HUES6 (cell line): ENCODE data around the gene NAGA.
A peak's percentile ranks its signal among the peaks of the same experiment; 100 is the strongest.
"Not testable (repeated sequence)": the region's sequence is repeated elsewhere in the genome, so short reads cannot be mapped to it uniquely, and the experiment has no call there.

Source experiments
- H3K27ac ChIP-seq: 2 replicates; pipeline ENCODE4 v1.7.0; 2013; ENCODE audit warnings: low read depth, mild to moderate bottlenecking, low read length, inconsistent platforms
- H3K27me3 ChIP-seq: 2 replicates; pipeline ENCODE4 v1.6.1; 2013; ENCODE audit warnings: low read length; ENCODE audit not compliant: control insufficient read depth, insufficient read depth
- H3K36me3 ChIP-seq: 2 replicates; pipeline ENCODE4 v1.6.1; 2013; ENCODE audit warnings: low read length; ENCODE audit not compliant: control insufficient read depth, insufficient read depth
- H3K4me1 ChIP-seq: 2 replicates; pipeline ENCODE4 v1.6.1; 2013; ENCODE audit warnings: low read length; ENCODE audit not compliant: control insufficient read depth, insufficient read depth
- H3K4me3 ChIP-seq: 2 replicates; pipeline ENCODE4 v1.5.1; 2013; ENCODE audit warnings: low read depth, low read length
- H3K9ac ChIP-seq: one replicate; pipeline ENCODE4 v1.6.1; 2013; ENCODE audit warnings: mild to moderate bottlenecking, low read length
- H3K9me3 ChIP-seq: 2 replicates; pipeline ENCODE4 v1.6.1; 2013; ENCODE audit warnings: low read depth, low read length; ENCODE audit not compliant: control insufficient read depth, insufficient read depth

NAGA gene

DNA sequence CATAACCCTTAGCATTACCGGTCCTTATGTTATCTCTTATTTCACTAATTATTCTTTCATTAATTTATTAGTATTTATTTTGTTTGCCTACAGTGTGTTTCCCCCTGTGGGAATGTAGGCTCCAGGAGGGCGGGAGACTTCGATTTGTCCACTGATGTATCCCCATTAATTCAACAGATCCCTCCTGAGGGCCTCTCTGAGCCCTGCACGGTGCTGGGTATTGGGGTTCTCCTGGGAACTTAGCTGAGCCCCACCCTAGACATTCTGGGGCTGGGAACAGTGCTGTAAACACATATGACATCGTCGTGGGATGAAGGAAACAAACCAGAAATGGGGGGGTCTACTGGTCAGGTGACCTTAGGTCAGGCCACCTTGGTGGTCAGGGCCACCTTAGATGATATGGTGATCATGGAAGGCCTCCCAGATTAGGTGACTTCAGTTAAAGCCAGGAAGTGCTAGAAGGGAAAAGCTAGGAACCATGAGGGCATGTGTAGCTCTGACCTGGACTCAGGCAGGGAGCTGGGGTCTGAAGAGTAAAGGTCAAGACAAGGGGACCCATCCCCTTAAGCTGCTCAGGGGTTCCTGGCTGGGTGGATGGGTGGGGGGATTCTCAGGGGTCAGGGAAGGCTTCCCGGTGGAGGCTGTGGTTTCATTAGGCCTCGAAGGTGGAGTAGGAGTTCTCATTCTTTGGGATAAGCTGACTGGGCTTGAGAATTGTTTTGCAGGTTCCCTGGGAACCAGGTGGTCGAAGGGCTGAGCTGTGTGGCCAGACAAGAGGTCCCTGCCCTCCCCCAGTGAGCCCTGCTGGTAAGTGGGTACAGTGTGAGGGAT is 4.4 kb upstream of the NAGA start:
- H3K9ac ChIP-seq, result no peak overlapping the region
- H3K4me3 ChIP-seq, result peak overlapping the region; percentile 53; the same call in 1 of the 2 replicates
- H3K27me3 ChIP-seq, result no peaks in the 10 kb centered on the region; the same call in 1 of the 2 replicates
- peaks cover 37% of the 10 kb centered on the region for H3K4me1 ChIP-seq
- no peaks in the 10 kb centered on the region for H3K9me3 ChIP-seq
- no peaks in the 10 kb centered on the region for H3K36me3 ChIP-seq
- no peak overlapping the region for H3K27ac ChIP-seq

- no peaks in the 10 kb centered on the region for H3K9me3 ChIP-seq
- H3K9ac ChIP-seq, result peak within 1 kb of the TSS; percentile 56
- H3K4me3 ChIP-seq, result peak within 1 kb of the TSS; percentile 53
- H3K36me3 ChIP-seq, result no peaks in the 10 kb centered on the region
- no peak within 1 kb of the TSS for H3K27ac ChIP-seq
- peaks cover 43% of the 10 kb centered on the region for H3K4me1 ChIP-seq
- H3K27me3 ChIP-seq, result no peaks in the 10 kb centered on the region; the same call in 1 of the 2 replicates
Observed at GRCh38 chr22:42074132-42074811, 3.7 kb upstream of the NAGA start, which contains the start of gene PHETA2. TSS of gene PHETA2 (plus strand) at chr22:42074248. CDS start at chr22:42077294, 3,046 bp downstream.

- no peak overlapping the region for H3K27ac ChIP-seq
Observed at GRCh38 chr22:42073621-42074041, 3.0 kb upstream of the NAGA start.

GRCh38 chr22:42072606-42073330 is 2.2 kb upstream of the NAGA start:
- peaks cover 6% of the 10 kb centered on the region; the same call in 1 of the 2 replicates for H3K36me3 ChIP-seq
- peaks cover 36% of the 10 kb centered on the region for H3K4me1 ChIP-seq
- H3K27ac ChIP-seq, result no peak overlapping the region
- H3K27me3 ChIP-seq, result no peaks in the 10 kb centered on the region; the same call in 1 of the 2 replicates
- no peaks in the 10 kb centered on the region for H3K9me3 ChIP-seq
- no peak overlapping the region for H3K9ac ChIP-seq
- H3K4me3 ChIP-seq, result no peak overlapping the region

More at GRCh38 chr22:42073621-42074041, 3.0 kb upstream of the NAGA start:
- H3K4me3 ChIP-seq, result peak overlapping the region; percentile 53; the same call in 1 of the 2 replicates
- H3K36me3 ChIP-seq, result no peaks in the 10 kb centered on the region
- no peaks in the 10 kb centered on the region; the same call in 1 of the 2 replicates for H3K27me3 ChIP-seq
- no peaks in the 10 kb centered on the region for H3K9me3 ChIP-seq
- H3K9ac ChIP-seq, result no peak overlapping the region
- H3K4me1 ChIP-seq, result peaks cover 37% of the 10 kb centered on the region

- H3K27ac ChIP-seq, H3K9ac ChIP-seq: not testable (repeated sequence)
Observed at GRCh38 chr22:42071508-42071907, 896 bp upstream of the NAGA start.

GRCh38 chr22:42069801-42070516 is 653 bp downstream of the NAGA start:
- no peak overlapping the region for H3K27ac ChIP-seq
- H3K9me3 ChIP-seq, result no peaks in the 10 kb centered on the region
- H3K36me3 ChIP-seq, result peaks cover 27% of the 10 kb centered on the region
- peak overlapping the region; percentile 24 for H3K9ac ChIP-seq
- H3K27me3 ChIP-seq, result no peaks in the 10 kb centered on the region; the same call in 1 of the 2 replicates
- peaks cover 50% of the 10 kb centered on the region for H3K4me1 ChIP-seq
- peak overlapping the region; percentile 54 for H3K4me3 ChIP-seq

More at GRCh38 chr22:42071508-42071907, 896 bp upstream of the NAGA start:
- peak overlapping the region; percentile 54; the same call in 1 of the 2 replicates for H3K4me3 ChIP-seq
- peaks cover 36% of the 10 kb centered on the region for H3K4me1 ChIP-seq
- H3K9me3 ChIP-seq, H3K27me3 ChIP-seq: not testable (repeated sequence)
- peaks cover 19% of the 10 kb centered on the region for H3K36me3 ChIP-seq

DNA sequence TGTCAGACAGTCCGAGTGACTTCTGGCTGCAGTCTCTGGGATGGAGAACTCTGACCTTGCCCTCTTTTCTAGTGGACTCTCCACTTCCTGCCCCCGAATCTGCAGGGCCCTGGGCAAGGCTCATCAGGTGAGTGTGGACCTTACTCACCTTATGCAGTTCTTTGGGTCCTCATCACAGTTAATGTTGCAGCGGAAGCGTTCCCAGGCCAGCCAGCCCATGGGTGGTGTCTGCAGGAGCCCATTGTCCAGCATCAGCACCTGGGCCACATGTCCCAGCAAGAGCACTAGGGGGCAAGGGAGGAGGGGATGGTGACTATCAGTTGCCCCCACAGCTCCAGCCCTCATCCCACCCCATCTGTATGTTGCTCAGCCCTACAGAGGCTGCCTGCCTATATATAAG is 2.3 kb downstream of the NAGA start:
- peaks cover 31% of the 10 kb centered on the region for H3K36me3 ChIP-seq
- H3K27ac ChIP-seq, result no peak overlapping the region
- peaks cover 37% of the 10 kb centered on the region for H3K4me1 ChIP-seq
- H3K9ac ChIP-seq, result no peak overlapping the region
- H3K9me3 ChIP-seq, result no peaks in the 10 kb centered on the region
- no peaks in the 10 kb centered on the region for H3K27me3 ChIP-seq
- H3K4me3 ChIP-seq, result no peak overlapping the region

GRCh38 chr22:42067671-42068251 is 2.9 kb downstream of the NAGA start:
- H3K9ac ChIP-seq, result no peak overlapping the region
- peaks cover 35% of the 10 kb centered on the region for H3K36me3 ChIP-seq
- peaks cover 35% of the 10 kb centered on the region for H3K4me1 ChIP-seq
- H3K9me3 ChIP-seq, result no peaks in the 10 kb centered on the region
- no peaks in the 10 kb centered on the region for H3K27me3 ChIP-seq
- no peak overlapping the region for H3K27ac ChIP-seq
- H3K4me3 ChIP-seq, result no peak overlapping the region

DNA sequence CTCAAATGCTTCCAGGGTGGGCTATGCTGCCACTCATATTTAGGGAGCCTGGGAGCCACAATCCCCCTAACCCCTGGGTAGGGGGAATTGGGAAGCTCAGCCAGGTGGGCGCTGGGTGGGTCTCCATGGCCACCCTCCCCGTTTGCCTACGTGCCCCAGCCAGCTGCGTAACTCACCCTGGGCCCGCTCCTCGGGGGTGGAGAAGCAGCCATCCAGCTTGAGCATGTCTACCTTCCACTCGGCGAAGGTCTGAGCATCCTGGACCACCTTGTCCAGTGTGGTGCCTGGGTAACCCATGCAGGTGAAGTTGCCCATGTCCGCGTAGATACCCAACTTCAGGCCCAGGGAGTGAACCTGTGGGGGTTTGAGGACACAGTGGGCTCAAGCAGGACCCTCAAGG is 3.7 kb downstream of the NAGA start:
- Histone ChIP-seq H3K4me3 (no peak overlapping the region), H3K9me3 (no peaks in the 10 kb centered on the region), H3K9ac (no peak overlapping the region), H3K27ac (no peak overlapping the region), H3K36me3 (peaks cover 42% of the 10 kb centered on the region), H3K4me1 (peaks cover 35% of the 10 kb centered on the region), H3K27me3 (no peaks in the 10 kb centered on the region)
